HepG2 (cell line): ENCODE results near the gene TBC1D5. TPM values are rescaled to one million over a fixed set of nuclear protein-coding genes. Genes with fewer than 3 reads are reported as not detected.
A peak's percentile ranks its signal among the peaks of the same experiment; 100 is the strongest.

Experiments used
- BRD4 ChIP-seq: sonication (generic); formaldehyde crosslinking; IDR thresholded peaks from 2 replicates; pipeline ENCODE4 v1.4.0; 2020; ENCODE audit warnings: missing genetic modification reagents
- CENPX ChIP-seq: sonication (generic); formaldehyde crosslinking; IDR thresholded peaks from 2 replicates; pipeline ENCODE4 v1.9.0; 2021; ENCODE audit warnings: mild to moderate bottlenecking, missing genetic modification reagents, moderate library complexity
- EEA1 ChIP-seq: sonication (generic); formaldehyde crosslinking; IDR thresholded peaks from 2 replicates; pipeline ENCODE4 v1.5.1; 2020; ENCODE audit warnings: mild to moderate bottlenecking, missing genetic modification reagents, borderline replicate concordance
- FOXA3 ChIP-seq: IDR thresholded peaks from 2 replicates; pipeline ENCODE4 v1.6.1; 2016; ENCODE audit warnings: missing genetic modification reagents, missing compliant biosample characterization
- HNRNPK ChIP-seq: fragments of 200-400 bp; formaldehyde crosslinking; IDR thresholded peaks from 2 replicates; pipeline ENCODE4 v1.6.1; 2018; ENCODE audit warnings: low read length, low read depth, moderate library complexity, mild to moderate bottlenecking; ENCODE audit not compliant: poor library complexity, severe bottlenecking
- HNRNPUL1 ChIP-seq: fragments of 200-400 bp; formaldehyde crosslinking; IDR thresholded peaks from 2 replicates; pipeline ENCODE4 v1.6.1; 2017; ENCODE audit warnings: low read depth, mild to moderate bottlenecking, low read length, moderate library complexity
- IRF1 ChIP-seq: sonication (generic); formaldehyde crosslinking; IDR thresholded peaks from 2 replicates; pipeline ENCODE4 v1.4.0; 2020; ENCODE audit warnings: low read depth, mild to moderate bottlenecking, missing genetic modification reagents
- LCORL ChIP-seq, 2 experiments: fragments of 450-650 bp in 1 of 2; sonication (generic) in 1 of 2; formaldehyde crosslinking in 1 of 2; IDR thresholded peaks; 2 replicates each; pipeline versions ENCODE4 v1.5.0 to v1.6.1; 2017 to 2020; ENCODE audit warnings: antibody characterized with exemption in 1 of 2, missing genetic modification reagents in 1 of 2
- MXI1 ChIP-seq: IDR thresholded peaks from 3 replicates; pipeline ENCODE4 v1.6.1; 2012; ENCODE audit warnings: low read depth, low read length, inconsistent platforms, borderline replicate concordance
- NCOA1 ChIP-seq: sonication (generic); formaldehyde crosslinking; IDR thresholded peaks from 2 replicates; pipeline ENCODE4 v1.9.0; 2021; ENCODE audit warnings: missing genetic modification reagents
- PHF21A ChIP-seq: sonication (generic); formaldehyde crosslinking; IDR thresholded peaks from 2 replicates; pipeline ENCODE4 v1.5.0; 2020; ENCODE audit warnings: mild to moderate bottlenecking, missing genetic modification reagents
- PLSCR1 ChIP-seq: sonication (generic); formaldehyde crosslinking; IDR thresholded peaks from 2 replicates; pipeline ENCODE4 v1.5.0; 2020; ENCODE audit warnings: missing genetic modification reagents, mild to moderate bottlenecking, borderline replicate concordance
- RBFOX2 ChIP-seq: fragments of 200-400 bp; formaldehyde crosslinking; IDR thresholded peaks from 2 replicates; pipeline ENCODE4 v1.6.1; 2017; ENCODE audit warnings: low read depth, mild to moderate bottlenecking, low read length
- RXRB ChIP-seq: IDR thresholded peaks from 2 replicates; pipeline ENCODE4 v1.6.1; 2016; ENCODE audit warnings: borderline replicate concordance, missing genetic modification reagents, missing compliant biosample characterization
- SRSF4 ChIP-seq: fragments of 200-400 bp; formaldehyde crosslinking; IDR thresholded peaks from one replicate; pipeline ENCODE4 v1.6.1; 2018; ENCODE audit warnings: mild to moderate bottlenecking, low read depth, low read length, moderate library complexity; ENCODE audit not compliant: poor library complexity, severe bottlenecking
- SSRP1 ChIP-seq: IDR thresholded peaks from 2 replicates; pipeline ENCODE4 v1.6.1; 2016; ENCODE audit warnings: control low read depth
- TAF1 ChIP-seq: sonication (generic); formaldehyde crosslinking; IDR thresholded peaks from 2 replicates; pipeline ENCODE4 v1.4.0; 2020; ENCODE audit warnings: missing genetic modification reagents
- THAP11 ChIP-seq: IDR thresholded peaks from 2 replicates; pipeline ENCODE4 v1.6.1; 2016; ENCODE audit warnings: missing biosample characterization, missing genetic modification reagents
- ZFYVE20 ChIP-seq: sonication (generic); formaldehyde crosslinking; IDR thresholded peaks from 2 replicates; pipeline ENCODE4 v1.8.0; 2023; ENCODE audit warnings: low read depth, mild to moderate bottlenecking, moderate library complexity, missing genetic modification reagents, borderline replicate concordance
- ZNF235 ChIP-seq: sonication (generic); formaldehyde crosslinking; IDR thresholded peaks from 2 replicates; pipeline ENCODE4 v1.8.1; 2023; ENCODE audit warnings: mild to moderate bottlenecking, missing genetic modification reagents, borderline replicate concordance
- ZNF317 ChIP-seq: sonication (generic); formaldehyde crosslinking; IDR thresholded peaks from 2 replicates; pipeline ENCODE4 v1.5.0; 2020; ENCODE audit warnings: mild to moderate bottlenecking, missing genetic modification reagents
- ZNF468 ChIP-seq: sonication (generic); formaldehyde crosslinking; IDR thresholded peaks from 2 replicates; pipeline ENCODE4 v1.8.0; 2022; ENCODE audit warnings: mild to moderate bottlenecking, moderate library complexity, missing genetic modification reagents
- ZNF530 ChIP-seq: sonication (generic); formaldehyde crosslinking; IDR thresholded peaks from 2 replicates; pipeline ENCODE4 v1.5.0; 2020; ENCODE audit warnings: low read depth, mild to moderate bottlenecking, missing genetic modification reagents
- ZNF549 ChIP-seq: sonication (generic); formaldehyde crosslinking; IDR thresholded peaks from 2 replicates; pipeline ENCODE4 v1.5.0; 2020; ENCODE audit warnings: missing genetic modification reagents
- polyA plus RNA-seq, 8 experiments: library from polyadenylated mRNA; depleted of rRNA in 3 of 8; stranded (reverse) in 7 of 8; unstranded in 1 of 8; fragments of >200 nt; fragmentation: Illumina TruSeq in 4 of 8; extraction: Trizol in 4 of 8; gene quantifications; 2 replicates each; pipeline versions ENCODE4 v1.2.1 to v1.2.3, GENCODE V29; 2011 to 2016; ENCODE audit warnings: low read depth in 4 of 8, missing spikeins in 1 of 8, mixed read lengths in 1 of 8; ENCODE audit not compliant: insufficient read depth in 1 of 8
- total RNA-seq, 5 experiments: library from RNA; depleted of rRNA; stranded (reverse); fragments of >200 nt; fragmentation: Illumina TruSeq; extraction: Trizol; gene quantifications; 2 replicates each; pipeline ENCODE4 v1.2.3, GENCODE V29; 2016; ENCODE audit warnings: low read depth in 1 of 5
- TF ChIP-seq, protein P1 (sequence below): sonication (generic); formaldehyde crosslinking; IDR thresholded peaks from 2 replicates; pipeline ENCODE4 v1.8.1; 2023; ENCODE audit warnings: mild to moderate bottlenecking, missing genetic modification reagents
- TF ChIP-seq, protein P2 (sequence below): sonication (generic); formaldehyde crosslinking; IDR thresholded peaks from 2 replicates; pipeline ENCODE4 v1.4.0; 2020; ENCODE audit warnings: mild to moderate bottlenecking, missing genetic modification reagents

Gene TBC1D5
- total and polyA plus RNA-seq, 2 of the 13 experiments (the other 11 are each of a cell fraction or from before 2014, with no cell fraction given) = 19.2 to 33.3 TPM

DNA sequence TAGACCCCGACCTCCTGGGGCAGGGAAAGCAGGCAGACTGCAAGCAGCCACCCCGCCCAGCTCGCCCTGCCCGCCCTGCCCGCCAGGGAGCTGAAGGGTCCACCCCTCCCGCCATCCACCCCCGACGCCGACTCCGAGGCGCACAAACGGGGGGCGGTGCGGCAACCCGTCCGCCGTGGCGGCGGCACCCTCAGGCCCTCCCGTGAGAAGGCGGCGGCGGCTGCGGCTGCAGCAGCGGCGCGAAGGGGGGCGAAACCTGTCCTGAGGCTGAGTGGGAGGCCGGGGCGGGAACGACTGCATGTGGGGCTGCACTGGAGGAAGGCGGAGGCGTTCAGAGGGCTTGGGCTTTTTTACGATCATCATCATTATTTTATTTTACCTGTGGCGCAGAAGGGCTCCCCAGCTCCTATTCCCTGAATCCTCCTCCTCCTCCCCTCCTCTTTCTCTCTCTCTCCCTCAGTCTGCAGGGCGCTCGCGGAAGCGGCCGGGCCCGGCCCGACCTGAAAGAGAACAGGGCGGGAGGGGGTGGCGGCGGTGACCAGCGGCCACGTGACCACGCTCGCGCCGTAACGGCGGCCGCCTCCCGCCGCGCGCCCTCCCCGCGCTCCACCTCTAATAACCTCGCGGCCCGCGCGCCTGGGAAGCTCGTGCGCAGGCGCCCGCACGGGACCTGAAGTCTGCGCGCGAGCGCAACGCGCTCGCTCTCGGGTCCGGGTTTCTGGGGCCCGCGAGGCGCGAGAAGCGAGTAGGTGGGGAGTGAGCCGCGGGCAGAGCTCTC, at the start of gene TBC1D5 (continued):
- peak; percentile 54; the same call in 2 of the 3 replicates for TF ChIP-seq MXI1
- no peak for TF ChIP-seq PLSCR1 (CRISPR knock-in tag)
- TF ChIP-seq HNRNPK = peak; percentile 96
- no peak for TF ChIP-seq ZNF468 (CRISPR knock-in tag)
- no peak for TF ChIP-seq NCOA1 (CRISPR knock-in tag)
- peak; percentile 78; the same call in 1 of the 2 replicates for TF ChIP-seq PHF21A (CRISPR knock-in tag)
- TF ChIP-seq ZNF530 (CRISPR knock-in tag) = no peak
- TF ChIP-seq EEA1 (CRISPR knock-in tag) = peak; percentile 57; the same call in 1 of the 2 replicates
- TF ChIP-seq, protein P1, sequence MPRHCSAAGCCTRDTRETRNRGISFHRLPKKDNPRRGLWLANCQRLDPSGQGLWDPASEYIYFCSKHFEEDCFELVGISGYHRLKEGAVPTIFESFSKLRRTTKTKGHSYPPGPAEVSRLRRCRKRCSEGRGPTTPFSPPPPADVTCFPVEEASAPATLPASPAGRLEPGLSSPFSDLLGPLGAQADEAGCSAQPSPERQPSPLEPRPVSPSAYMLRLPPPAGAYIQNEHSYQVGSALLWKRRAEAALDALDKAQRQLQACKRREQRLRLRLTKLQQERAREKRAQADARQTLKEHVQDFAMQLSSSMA (CRISPR knock-in tag) = no peak; the same call in 1 of the 2 replicates
- TF ChIP-seq IRF1 (CRISPR knock-in tag) = no peak
- TF ChIP-seq ZNF317 (CRISPR knock-in tag) = no peak
- TF ChIP-seq RBFOX2 = peak; percentile 99
- no peak for TF ChIP-seq ZFYVE20
- TF ChIP-seq FOXA3 (CRISPR knock-in tag) = peak; percentile 18; the same call in 1 of the 2 replicates
- TF ChIP-seq, protein P2, sequence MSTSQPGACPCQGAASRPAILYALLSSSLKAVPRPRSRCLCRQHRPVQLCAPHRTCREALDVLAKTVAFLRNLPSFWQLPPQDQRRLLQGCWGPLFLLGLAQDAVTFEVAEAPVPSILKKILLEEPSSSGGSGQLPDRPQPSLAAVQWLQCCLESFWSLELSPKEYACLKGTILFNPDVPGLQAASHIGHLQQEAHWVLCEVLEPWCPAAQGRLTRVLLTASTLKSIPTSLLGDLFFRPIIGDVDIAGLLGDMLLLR = peak; percentile 73; the same call in 1 of the 2 replicates
- TF ChIP-seq RXRB (CRISPR knock-in tag) = peak; percentile 3; the same call in 1 of the 2 replicates
- TF ChIP-seq HNRNPUL1 = no peak
- peak; percentile 69 for TF ChIP-seq TAF1 (CRISPR knock-in tag)
- peak; percentile 37; the same call in 1 of the 2 replicates for TF ChIP-seq SSRP1
- TF ChIP-seq THAP11 (CRISPR knock-in tag) = peak; percentile 21
- TF ChIP-seq BRD4 (CRISPR knock-in tag) = 0 out of 2 replicates have a peak, but pooled peaks have one; percentile 39
- TF ChIP-seq LCORL (IDR thresholded peaks at IDR 0.05) = no peak
- no peak for TF ChIP-seq LCORL (CRISPR knock-in tag; IDR thresholded peaks at IDR 0.05)
- TF ChIP-seq ZNF235 (CRISPR knock-in tag) = 0 out of 2 replicates have a peak, but pooled peaks have one; percentile 57
- no peak for TF ChIP-seq ZNF549 (CRISPR knock-in tag)
- TF ChIP-seq CENPX (CRISPR knock-in tag) = no peak
- no peak for TF ChIP-seq SRSF4
